GM19324 (cell line): ENCODE data around the gene S1PR4.
"Not testable (repeated sequence)": the region's sequence is repeated elsewhere in the genome, so short reads cannot be mapped to it uniquely, and the experiment has no call there.

Experiments used
- ATAC-seq: cut with Tn5 transposase; IDR thresholded peaks from one replicate; pipeline ENCODE4 v1.9.1; 2021; ENCODE audit warnings: mild to moderate bottlenecking, moderate library complexity; ENCODE audit not compliant: unreplicated experiment, low FRiP score

Gene S1PR4

GRCh38 chr19:3176715-3177501 lies 1.7 kb upstream of the S1PR4 start:
- no peak for ATAC-seq

- peak; percentile 19 for ATAC-seq
Observed at GRCh38 chr19:3178973-3179738, 587 bp downstream of the S1PR4 start.

GRCh38 chr19:3179739-3180293 lies 1.2 kb downstream of the S1PR4 start:
- no peak for ATAC-seq

GRCh38 chr19:3183721-3184641 lies 5.4 kb downstream of the S1PR4 start:
- ATAC-seq = no peak

GRCh38 chr19:3184847-3185460 lies 6.4 kb downstream of the S1PR4 start:
- peak; percentile 15 for ATAC-seq

- ATAC-seq = peak; percentile 86
Observed at GRCh38 chr19:3185461-3186159, 7.0 kb downstream of the S1PR4 start, which contains the start of gene NCLN. TSS of gene NCLN (plus strand) at chr19:3185930. CDS start at chr19:3186031, 101 bp downstream.

- ATAC-seq = no peak
Observed at GRCh38 chr19:3186160-3186688, 7.7 kb downstream of the S1PR4 start.

GRCh38 chr19:3186891-3187661 lies 8.5 kb downstream of the S1PR4 start:
- ATAC-seq = no peak

GRCh38 chr19:3187662-3188511 lies 9.3 kb downstream of the S1PR4 start:
- no peak for ATAC-seq

- no peak for ATAC-seq
Observed at GRCh38 chr19:3188627-3189596, 10.3 kb downstream of the S1PR4 start.

GRCh38 chr19:3189702-3190469 lies 11.3 kb downstream of the S1PR4 start:
- ATAC-seq = no peak

GRCh38 chr19:3190470-3190770 lies 11.9 kb downstream of the S1PR4 start:
- no peak for ATAC-seq

- ATAC-seq = no peak
Observed at GRCh38 chr19:3190921-3191805, 12.6 kb downstream of the S1PR4 start.

- not testable (repeated sequence) for ATAC-seq
Observed at GRCh38 chr19:3191806-3192104, 13.2 kb downstream of the S1PR4 start.

- no peak for ATAC-seq
Observed at GRCh38 chr19:3192228-3192635, 13.7 kb downstream of the S1PR4 start.
